Subcutaneous abdominal adipose tissue (tissue), 5 donors: ENCODE data around the gene SPEM2.

ENCODE experiments used
- H3K27ac ChIP-seq: one replicate; pipeline ENCODE4 v1.7.0; 2013; ENCODE audit warnings: low read depth, mild to moderate bottlenecking, inconsistent platforms, low read length, moderate library complexity
- H3K27me3 ChIP-seq, 5 donors: one replicate each; pipeline ENCODE4 v1.7.0; 2013; ENCODE audit warnings: low read length in 5 of 5, inconsistent platforms in 1 of 5; ENCODE audit not compliant: control insufficient read depth in 5 of 5, insufficient read depth in 4 of 5
- H3K36me3 ChIP-seq, 5 donors: one replicate each; pipeline ENCODE4 v1.7.0; 2013; ENCODE audit warnings: low read length in 5 of 5; ENCODE audit not compliant: control insufficient read depth in 5 of 5, insufficient read depth in 5 of 5
- H3K4me1 ChIP-seq, 5 donors: one replicate each; pipeline ENCODE4 v1.7.0; 2013; ENCODE audit warnings: low read length in 5 of 5, mild to moderate bottlenecking in 3 of 5, moderate library complexity in 1 of 5; ENCODE audit not compliant: control insufficient read depth in 5 of 5, insufficient read depth in 5 of 5
- H3K4me3 ChIP-seq, 5 donors: one replicate each; pipeline ENCODE4 v1.7.0; 2013; ENCODE audit warnings: low read length in 5 of 5, low read depth in 1 of 5
- H3K9ac ChIP-seq, 5 donors: one replicate each; pipeline ENCODE4 v1.7.0; 2013; ENCODE audit warnings: low read length in 5 of 5, mild to moderate bottlenecking in 4 of 5, moderate library complexity in 3 of 5
- H3K9me3 ChIP-seq, 5 donors: one replicate each; pipeline ENCODE4 v1.7.0; 2013; ENCODE audit warnings: low read length in 5 of 5; ENCODE audit not compliant: control insufficient read depth in 5 of 5
- donor health status: healthy.
- donor health status: healthy.
- donor health status: healthy.
- donor health status: healthy.
- donor health status: healthy.

SPEM2 gene

GRCh38 chr17:7419819-7420610, 5.4 kb upstream of the SPEM2 start, which contains the start of gene SPEM1:
TSS of gene SPEM1 (plus strand) at chr17:7420324. CDS start at chr17:7420385, 61 bp downstream.
- H3K36me3 ChIP-seq: peaks cover 0 to 15% (median 8%) of the 10 kb centered on the region in 5 donors
- H3K27me3 ChIP-seq: peaks cover 0 to 16% (median 7%) of the 10 kb centered on the region in 5 donors
- no peaks in the 10 kb centered on the region for H3K9me3 ChIP-seq
- no peak within 1 kb of the TSS for H3K9ac ChIP-seq
- H3K4me1 ChIP-seq: peaks cover 0 to 4% (median 0%) of the 10 kb centered on the region in 5 donors
- no peak within 1 kb of the TSS for H3K4me3 ChIP-seq
- no peak within 1 kb of the TSS for H3K27ac ChIP-seq

GRCh38 chr17:7421186-7421585, 4.2 kb upstream of the SPEM2 start:
- peaks cover 0 to 7% (median 2%) of the 10 kb centered on the region in 5 donors for H3K36me3 ChIP-seq

DNA sequence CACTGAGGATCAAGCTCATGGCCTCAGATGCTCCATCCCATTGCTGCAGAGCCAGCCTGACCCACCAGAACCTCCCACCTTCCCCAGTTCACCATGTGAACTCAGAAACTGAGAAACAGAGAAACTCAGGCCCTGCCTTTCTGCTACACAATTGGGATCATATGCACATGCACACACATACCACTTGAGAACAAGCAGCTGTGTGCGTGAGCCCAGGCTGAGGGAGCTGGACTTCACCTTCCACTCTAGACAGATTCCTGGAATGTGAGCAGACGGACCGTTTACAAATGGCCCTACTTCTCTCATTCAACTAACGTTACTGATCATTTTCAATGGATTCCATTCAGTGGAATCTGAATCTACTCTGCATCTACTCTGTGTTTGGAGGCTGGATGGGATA, 1.7 kb upstream of the SPEM2 start:
- H3K9me3 ChIP-seq: no peaks in the 10 kb centered on the region
- no peak overlapping the region for H3K9ac ChIP-seq
- no peaks in the 10 kb centered on the region for H3K4me1 ChIP-seq
- H3K4me3 ChIP-seq: no peak overlapping the region
- H3K36me3 ChIP-seq: no peaks in the 10 kb centered on the region
- peaks cover 0 to 12% (median 9%) of the 10 kb centered on the region in 5 donors for H3K27me3 ChIP-seq
- H3K27ac ChIP-seq: no peak overlapping the region

More at GRCh38 chr17:7421186-7421585, 4.2 kb upstream of the SPEM2 start:
- peaks cover 0 to 4% (median 0%) of the 10 kb centered on the region in 5 donors for H3K4me1 ChIP-seq
- no peak overlapping the region for H3K4me3 ChIP-seq
- H3K9ac ChIP-seq: no peak overlapping the region
- no peak overlapping the region for H3K27ac ChIP-seq
- H3K9me3 ChIP-seq: no peaks in the 10 kb centered on the region
- H3K27me3 ChIP-seq: peaks cover 0 to 16% (median 9%) of the 10 kb centered on the region in 5 donors

DNA sequence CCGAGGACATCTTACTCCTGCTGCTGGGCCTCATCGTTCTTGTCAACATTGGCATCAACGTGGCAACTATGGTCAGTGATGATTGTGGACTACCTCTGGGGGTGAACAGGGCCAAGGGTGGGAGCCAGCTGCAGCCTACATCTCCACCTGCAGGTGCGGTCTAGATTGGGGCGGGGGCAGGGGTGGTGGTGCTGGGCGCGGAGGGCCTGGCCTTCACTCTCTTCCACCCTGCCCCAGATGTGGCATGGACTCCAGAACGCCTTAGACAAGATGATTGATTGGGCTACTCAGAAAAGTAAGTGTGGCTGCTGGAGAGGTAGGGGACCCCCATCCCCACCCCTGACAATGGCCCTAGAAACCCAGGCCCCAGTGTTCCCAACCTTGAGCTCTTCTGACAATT, 340 bp downstream of the SPEM2 start:
- no peaks in the 10 kb centered on the region for H3K4me1 ChIP-seq
- H3K27me3 ChIP-seq: peaks cover 0 to 4% (median 0%) of the 10 kb centered on the region in 5 donors
- no peaks in the 10 kb centered on the region for H3K9me3 ChIP-seq
- no peak overlapping the region for H3K9ac ChIP-seq
- H3K36me3 ChIP-seq: no peaks in the 10 kb centered on the region
- no peak overlapping the region for H3K4me3 ChIP-seq
- H3K27ac ChIP-seq: no peak overlapping the region

GRCh38 chr17:7426203-7426863, 917 bp downstream of the SPEM2 start:
- Histone ChIP-seq H3K36me3 (no peaks in the 10 kb centered on the region), H3K27ac (no peak overlapping the region), H3K9ac (no peak overlapping the region), H3K4me3 (no peak overlapping the region), H3K9me3 (no peaks in the 10 kb centered on the region), H3K27me3 (peaks cover 0 to 4% (median 0%) of the 10 kb centered on the region in 5 donors), H3K4me1 (no peaks in the 10 kb centered on the region)

DNA sequence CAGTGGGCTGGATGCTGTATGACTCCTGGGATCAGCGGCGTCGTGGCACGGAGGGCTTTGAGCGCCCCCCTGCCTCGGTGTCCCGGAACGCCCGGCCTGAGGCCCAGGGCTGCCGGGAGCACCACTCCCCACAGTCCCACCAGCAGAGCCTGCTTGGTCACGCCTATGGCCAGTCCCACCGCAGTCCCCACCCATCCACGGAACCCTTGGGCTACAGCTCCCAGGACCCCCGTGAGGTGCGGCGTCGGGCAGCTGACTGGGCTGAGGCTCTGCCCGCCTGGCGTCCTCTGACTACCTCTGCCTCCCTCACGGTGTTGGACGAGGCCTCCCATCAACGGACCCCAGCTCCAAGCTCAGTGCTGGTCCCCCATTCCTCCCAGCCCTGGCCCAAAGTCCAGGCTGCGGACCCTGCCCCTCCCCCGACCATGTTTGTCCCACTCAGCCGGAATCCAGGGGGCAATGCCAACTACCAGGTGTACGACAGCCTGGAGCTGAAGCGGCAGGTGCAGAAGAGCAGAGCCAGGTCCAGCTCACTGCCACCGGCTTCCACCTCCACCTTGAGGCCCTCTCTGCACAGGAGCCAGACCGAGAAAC, 1.6 kb downstream of the SPEM2 start:
- H3K9ac ChIP-seq: no peak overlapping the region
- no peaks in the 10 kb centered on the region for H3K36me3 ChIP-seq
- H3K9me3 ChIP-seq: no peaks in the 10 kb centered on the region
- H3K4me1 ChIP-seq: no peaks in the 10 kb centered on the region
- no peak overlapping the region for H3K27ac ChIP-seq
- H3K27me3 ChIP-seq: peaks cover 0 to 4% (median 0%) of the 10 kb centered on the region in 5 donors
- no peak overlapping the region for H3K4me3 ChIP-seq

GRCh38 chr17:7427549-7427948, 2.1 kb downstream of the SPEM2 start:
- H3K9ac ChIP-seq: no peak overlapping the region
- H3K36me3 ChIP-seq: no peaks in the 10 kb centered on the region
- H3K27ac ChIP-seq: no peak overlapping the region
- peaks cover 0 to 4% (median 0%) of the 10 kb centered on the region in 5 donors for H3K27me3 ChIP-seq
- H3K4me3 ChIP-seq: no peak overlapping the region
- H3K4me1 ChIP-seq: no peaks in the 10 kb centered on the region
- no peaks in the 10 kb centered on the region for H3K9me3 ChIP-seq

DNA sequence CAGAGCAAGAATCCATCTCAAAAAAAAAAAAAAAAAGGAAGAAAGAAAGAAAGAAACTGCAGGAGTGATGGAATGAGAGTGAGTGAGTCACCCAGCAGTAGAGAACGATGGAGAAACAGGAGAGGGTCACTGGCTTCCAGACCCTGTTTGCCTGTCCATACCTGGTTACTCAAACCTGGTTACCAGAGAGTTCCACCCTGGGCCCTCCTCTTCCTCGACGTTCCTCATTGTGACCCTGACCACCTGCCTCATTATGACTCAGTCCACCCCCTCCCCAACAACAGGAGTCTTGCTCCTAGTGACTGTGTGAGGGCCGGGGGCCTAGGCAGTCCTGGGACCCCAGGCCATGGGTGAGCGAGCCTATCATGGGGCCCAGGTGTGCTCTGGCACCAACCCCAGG, 3.1 kb downstream of the SPEM2 start, which contains the start of gene SPEM3:
Gene SPEM3, plus strand, starts transcription at position 301 of the 400 bp plus-strand sequence. Its CDS starts 46 bp downstream, at position 347.
- Histone ChIP-seq H3K27ac (no peak within 1 kb of the TSS), H3K9me3 (no peaks in the 10 kb centered on the region), H3K27me3 (peaks cover 0 to 4% (median 0%) of the 10 kb centered on the region in 5 donors), H3K9ac (no peak within 1 kb of the TSS), H3K4me3 (no peak within 1 kb of the TSS), H3K36me3 (no peaks in the 10 kb centered on the region), H3K4me1 (no peaks in the 10 kb centered on the region)

- no peaks in the 10 kb centered on the region for H3K9me3 ChIP-seq
- no peaks in the 10 kb centered on the region for H3K36me3 ChIP-seq
- peaks cover 0 to 4% (median 0%) of the 10 kb centered on the region in 5 donors for H3K27me3 ChIP-seq
- H3K9ac ChIP-seq: no peak overlapping the region
- H3K4me1 ChIP-seq: no peaks in the 10 kb centered on the region
- no peak overlapping the region for H3K27ac ChIP-seq
- H3K4me3 ChIP-seq: no peak overlapping the region
Observed at GRCh38 chr17:7429722-7430121, 4.3 kb downstream of the SPEM2 start.

- Histone ChIP-seq H3K9ac (no peak overlapping the region), H3K27ac (no peak overlapping the region), H3K36me3 (no peaks in the 10 kb centered on the region), H3K4me1 (peaks cover 0 to 11% (median 10%) of the 10 kb centered on the region in 5 donors), H3K9me3 (no peaks in the 10 kb centered on the region), H3K27me3 (peaks cover 0 to under 1% (median 0%) of the 10 kb centered on the region in 5 donors), H3K4me3 (no peak overlapping the region)
Observed at GRCh38 chr17:7431231-7431630, 5.8 kb downstream of the SPEM2 start.
